Astrocyte (in vitro differentiated cells and primary cell): ENCODE measurements around the gene PCYOX1L.

Source experiments
- EZH2 ChIP-seq: IDR thresholded peaks from 2 replicates; pipeline ENCODE4 v1.6.1; 2012; ENCODE audit warnings: mild to moderate bottlenecking, low read length, inconsistent platforms; ENCODE audit not compliant: insufficient read depth
- TF ChIP-seq, protein P1 (sequence below): IDR thresholded peaks from 2 replicates; pipeline ENCODE4 v1.5.1; 2011; ENCODE audit warnings: low read depth, mild to moderate bottlenecking, inconsistent platforms, low read length, moderate library complexity; ENCODE audit not compliant: insufficient read depth

- TF ChIP-seq, protein P1, sequence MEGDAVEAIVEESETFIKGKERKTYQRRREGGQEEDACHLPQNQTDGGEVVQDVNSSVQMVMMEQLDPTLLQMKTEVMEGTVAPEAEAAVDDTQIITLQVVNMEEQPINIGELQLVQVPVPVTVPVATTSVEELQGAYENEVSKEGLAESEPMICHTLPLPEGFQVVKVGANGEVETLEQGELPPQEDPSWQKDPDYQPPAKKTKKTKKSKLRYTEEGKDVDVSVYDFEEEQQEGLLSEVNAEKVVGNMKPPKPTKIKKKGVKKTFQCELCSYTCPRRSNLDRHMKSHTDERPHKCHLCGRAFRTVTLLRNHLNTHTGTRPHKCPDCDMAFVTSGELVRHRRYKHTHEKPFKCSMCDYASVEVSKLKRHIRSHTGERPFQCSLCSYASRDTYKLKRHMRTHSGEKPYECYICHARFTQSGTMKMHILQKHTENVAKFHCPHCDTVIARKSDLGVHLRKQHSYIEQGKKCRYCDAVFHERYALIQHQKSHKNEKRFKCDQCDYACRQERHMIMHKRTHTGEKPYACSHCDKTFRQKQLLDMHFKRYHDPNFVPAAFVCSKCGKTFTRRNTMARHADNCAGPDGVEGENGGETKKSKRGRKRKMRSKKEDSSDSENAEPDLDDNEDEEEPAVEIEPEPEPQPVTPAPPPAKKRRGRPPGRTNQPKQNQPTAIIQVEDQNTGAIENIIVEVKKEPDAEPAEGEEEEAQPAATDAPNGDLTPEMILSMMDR, result no peak
- no peak for TF ChIP-seq EZH2
Observed at GRCh38 chr5:149410071-149410470, 52.2 kb downstream of the PCYOX1L start.
